Neural progenitor cell (in vitro differentiated cells): ENCODE measurements around the gene GRID1. TPM values are rescaled to one million over a fixed set of nuclear protein-coding genes. Genes with fewer than 3 reads are reported as not detected.

Experiments
- DNase-seq: peaks from one replicate; pipeline ENCODE4 v3.0.0-alpha.2; 2016; ENCODE audit warnings: low spot score
- H2AFZ ChIP-seq: fragments of 200-600 bp; sonication (generic); replicated peaks from 2 replicates; pipeline ENCODE4 v1.6.1; 2016; ENCODE audit warnings: antibody characterized with exemption
- H3F3A ChIP-seq: fragments of 200-600 bp; sonication (generic); 2 replicates; pipeline ENCODE4 v1.6.1; 2016; ENCODE audit warnings: antibody characterized with exemption, low read depth
- H3K27ac ChIP-seq: fragments of 200-600 bp; sonication (generic); 2 replicates; pipeline ENCODE4 v1.5.1; 2016; ENCODE audit warnings: mild to moderate bottlenecking
- H3K27me3 ChIP-seq: fragments of 200-600 bp; sonication (generic); 2 replicates; pipeline ENCODE4 v1.6.1; 2016; ENCODE audit warnings: mild to moderate bottlenecking, moderate library complexity
- H3K36me3 ChIP-seq: fragments of 200-600 bp; sonication (generic); 2 replicates; pipeline ENCODE4 v1.5.1; 2016
- H3K4me1 ChIP-seq: fragments of 200-600 bp; sonication (generic); 2 replicates; pipeline ENCODE4 v1.6.1; 2016; ENCODE audit warnings: mixed run types
- H3K4me2 ChIP-seq: fragments of 200-600 bp; sonication (generic); 2 replicates; pipeline ENCODE4 v1.6.1; 2016
- H3K4me3 ChIP-seq: fragments of 200-600 bp; sonication (generic); 2 replicates; pipeline ENCODE4 v1.5.1; 2016
- H3K79me2 ChIP-seq: fragments of 200-600 bp; sonication (generic); 2 replicates; pipeline ENCODE4 v1.6.1; 2016; ENCODE audit warnings: low read depth
- H3K9ac ChIP-seq: fragments of 200-600 bp; sonication (generic); 2 replicates; pipeline ENCODE4 v1.6.1; 2016
- H3K9me3 ChIP-seq: fragments of 200-600 bp; sonication (generic); 2 replicates; pipeline ENCODE4 v1.5.1; 2016; ENCODE audit warnings: low read depth
- H4K20me1 ChIP-seq: fragments of 200-600 bp; sonication (generic); 2 replicates; pipeline ENCODE4 v1.6.1; 2016; ENCODE audit warnings: low read depth
- H3K27ac Mint-ChIP-seq: 3 replicates; pipeline ENCODE4 v1.8.0; 2021; ENCODE audit warnings: mixed read lengths
- H3K27me3 Mint-ChIP-seq: 2 replicates; pipeline ENCODE4 v1.8.0; 2022; ENCODE audit warnings: low read depth, mild to moderate bottlenecking, inconsistent platforms, moderate library complexity, mixed read lengths; ENCODE audit not compliant: insufficient read depth
- H3K36me3 Mint-ChIP-seq: 3 replicates; pipeline ENCODE4 v1.8.0; 2021; ENCODE audit warnings: mixed read lengths
- H3K4me1 Mint-ChIP-seq: 3 replicates; pipeline ENCODE4 v1.8.0; 2021; ENCODE audit warnings: mixed read lengths
- H3K4me3 Mint-ChIP-seq: 3 replicates; pipeline ENCODE4 v1.8.0; 2021; ENCODE audit warnings: mild to moderate bottlenecking, moderate library complexity, mixed read lengths
- H3K9me3 Mint-ChIP-seq: 3 replicates; pipeline ENCODE4 v1.8.0; 2020; ENCODE audit warnings: mixed read lengths
- EZH2 ChIP-seq: fragments of 200-600 bp; sonication (generic); IDR thresholded peaks from 2 replicates; pipeline ENCODE4 v1.6.1; 2017; ENCODE audit warnings: antibody characterized with exemption, mild to moderate bottlenecking, moderate library complexity
- EZH2phosphoT487 ChIP-seq: fragments of 200-600 bp; sonication (generic); IDR thresholded peaks from 2 replicates; pipeline ENCODE4 v1.6.1; 2017; ENCODE audit warnings: antibody characterized with exemption
- total RNA-seq: library from RNA; depleted of rRNA; stranded (reverse); fragments of >200 nt; gene quantifications from 2 replicates; pipeline ENCODE4 v1.2.3, GENCODE V29; 2015; ENCODE audit warnings: low replicate concordance
- TF ChIP-seq, protein P1 (sequence below): fragments of 200-600 bp; sonication (generic); IDR thresholded peaks from 2 replicates; pipeline ENCODE4 v1.5.1; 2017; ENCODE audit warnings: antibody characterized with exemption, mild to moderate bottlenecking

GRID1 gene
- total RNA-seq, 1 donor from 2014 or later, result not detected

DNA sequence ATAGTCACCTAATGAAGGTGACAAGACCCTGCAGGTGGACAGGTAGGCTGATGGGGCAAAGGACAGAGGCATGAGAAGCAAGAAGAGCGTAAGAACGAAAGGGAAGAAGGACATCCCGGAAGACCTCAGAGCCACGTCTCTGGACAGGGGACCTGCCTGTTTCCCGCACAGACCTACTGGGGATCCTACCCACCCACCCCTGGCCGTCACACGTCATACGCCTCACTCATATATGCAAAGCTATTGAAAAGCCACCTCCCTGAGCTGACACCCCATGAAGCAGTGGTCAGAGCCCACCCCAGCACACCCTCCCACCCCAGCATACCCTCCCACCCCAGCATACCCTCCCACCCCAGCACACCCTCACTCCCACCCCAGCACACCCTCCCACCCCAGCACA, 140.6 kb downstream of the GRID1 start:
- DNase-seq, result no peak
- Mint-ChIP-seq H3K27me3 (peaks cover 4% of the 10 kb centered on the region), H3K27ac (no peak overlapping the region), H3K4me3 (no peak overlapping the region), H3K36me3 (no peaks in the 10 kb centered on the region), H3K9me3 (no peaks in the 10 kb centered on the region), H3K4me1 (peaks cover 7% of the 10 kb centered on the region)
- Histone ChIP-seq H3F3A (no peaks in the 10 kb centered on the region), H3K27me3 (no peaks in the 10 kb centered on the region), H3K4me2 (no peak overlapping the region), H3K9ac (no peak overlapping the region), H3K4me1 (peaks cover 5% of the 10 kb centered on the region), H3K79me2 (no peaks in the 10 kb centered on the region), H3K4me3 (no peak overlapping the region), H3K36me3 (no peaks in the 10 kb centered on the region), H3K9me3 (no peaks in the 10 kb centered on the region), H4K20me1 (no peaks in the 10 kb centered on the region), H2AFZ (no peak overlapping the region), H3K27ac (no peak overlapping the region)
- TF ChIP-seq EZH2phosphoT487, result no peak
- TF ChIP-seq, protein P1, sequence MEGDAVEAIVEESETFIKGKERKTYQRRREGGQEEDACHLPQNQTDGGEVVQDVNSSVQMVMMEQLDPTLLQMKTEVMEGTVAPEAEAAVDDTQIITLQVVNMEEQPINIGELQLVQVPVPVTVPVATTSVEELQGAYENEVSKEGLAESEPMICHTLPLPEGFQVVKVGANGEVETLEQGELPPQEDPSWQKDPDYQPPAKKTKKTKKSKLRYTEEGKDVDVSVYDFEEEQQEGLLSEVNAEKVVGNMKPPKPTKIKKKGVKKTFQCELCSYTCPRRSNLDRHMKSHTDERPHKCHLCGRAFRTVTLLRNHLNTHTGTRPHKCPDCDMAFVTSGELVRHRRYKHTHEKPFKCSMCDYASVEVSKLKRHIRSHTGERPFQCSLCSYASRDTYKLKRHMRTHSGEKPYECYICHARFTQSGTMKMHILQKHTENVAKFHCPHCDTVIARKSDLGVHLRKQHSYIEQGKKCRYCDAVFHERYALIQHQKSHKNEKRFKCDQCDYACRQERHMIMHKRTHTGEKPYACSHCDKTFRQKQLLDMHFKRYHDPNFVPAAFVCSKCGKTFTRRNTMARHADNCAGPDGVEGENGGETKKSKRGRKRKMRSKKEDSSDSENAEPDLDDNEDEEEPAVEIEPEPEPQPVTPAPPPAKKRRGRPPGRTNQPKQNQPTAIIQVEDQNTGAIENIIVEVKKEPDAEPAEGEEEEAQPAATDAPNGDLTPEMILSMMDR, result no peak
- TF ChIP-seq EZH2, result no peak

DNA sequence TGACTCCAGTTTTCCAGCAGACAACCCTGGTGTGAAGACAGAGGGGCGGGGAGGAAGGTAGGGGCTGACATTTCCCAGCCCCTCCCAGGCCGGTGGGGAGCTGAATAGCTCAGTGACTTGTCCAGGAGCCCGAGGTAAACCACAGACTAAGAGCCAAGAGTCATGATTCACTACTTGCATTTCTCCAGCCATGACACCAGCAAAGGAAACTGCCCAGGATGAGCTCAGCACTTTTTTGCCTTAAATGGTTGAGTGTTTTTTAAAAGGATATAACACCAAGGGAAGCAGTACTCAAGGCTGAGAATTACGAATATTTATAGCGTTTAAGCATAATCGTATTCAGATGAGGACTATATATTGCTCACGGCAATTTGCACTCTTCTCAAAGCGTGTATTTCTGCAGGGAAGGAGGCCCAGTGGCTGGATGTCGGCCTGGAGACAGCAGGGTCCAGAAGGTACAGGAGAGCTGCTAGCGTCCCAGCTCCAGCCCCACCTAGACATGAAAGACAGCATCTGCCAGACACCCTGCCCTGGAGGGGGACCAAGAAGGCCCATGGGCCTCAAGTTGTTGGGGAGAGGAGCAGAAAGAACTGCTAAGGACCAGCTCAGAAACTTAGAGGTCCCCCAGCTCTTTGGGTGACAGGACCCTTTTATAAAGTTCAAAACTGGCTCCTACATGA, 141.4 kb downstream of the GRID1 start:
- TF ChIP-seq EZH2phosphoT487 (no peak), EZH2 (no peak)
- TF ChIP-seq, protein P1, result no peak
- Mint-ChIP-seq H3K4me3 (no peak overlapping the region), H3K27ac (no peak overlapping the region), H3K4me1 (peaks cover 7% of the 10 kb centered on the region), H3K27me3 (peaks cover 4% of the 10 kb centered on the region), H3K9me3 (no peaks in the 10 kb centered on the region), H3K36me3 (no peaks in the 10 kb centered on the region)
- H2AFZ ChIP-seq, result no peak overlapping the region
- DNase-seq, result no peak
- H3K36me3 ChIP-seq, result no peaks in the 10 kb centered on the region
- H3K4me3 ChIP-seq, result no peak overlapping the region
- H3K27ac ChIP-seq, result no peak overlapping the region
- no peaks in the 10 kb centered on the region for H3K79me2 ChIP-seq
- peaks cover 5% of the 10 kb centered on the region for H3K4me1 ChIP-seq
- H3F3A ChIP-seq, result no peaks in the 10 kb centered on the region
- no peak overlapping the region for H3K4me2 ChIP-seq
- H3K9me3 ChIP-seq, result no peaks in the 10 kb centered on the region
- no peaks in the 10 kb centered on the region for H4K20me1 ChIP-seq
- no peaks in the 10 kb centered on the region for H3K27me3 ChIP-seq
- no peak overlapping the region for H3K9ac ChIP-seq

DNA sequence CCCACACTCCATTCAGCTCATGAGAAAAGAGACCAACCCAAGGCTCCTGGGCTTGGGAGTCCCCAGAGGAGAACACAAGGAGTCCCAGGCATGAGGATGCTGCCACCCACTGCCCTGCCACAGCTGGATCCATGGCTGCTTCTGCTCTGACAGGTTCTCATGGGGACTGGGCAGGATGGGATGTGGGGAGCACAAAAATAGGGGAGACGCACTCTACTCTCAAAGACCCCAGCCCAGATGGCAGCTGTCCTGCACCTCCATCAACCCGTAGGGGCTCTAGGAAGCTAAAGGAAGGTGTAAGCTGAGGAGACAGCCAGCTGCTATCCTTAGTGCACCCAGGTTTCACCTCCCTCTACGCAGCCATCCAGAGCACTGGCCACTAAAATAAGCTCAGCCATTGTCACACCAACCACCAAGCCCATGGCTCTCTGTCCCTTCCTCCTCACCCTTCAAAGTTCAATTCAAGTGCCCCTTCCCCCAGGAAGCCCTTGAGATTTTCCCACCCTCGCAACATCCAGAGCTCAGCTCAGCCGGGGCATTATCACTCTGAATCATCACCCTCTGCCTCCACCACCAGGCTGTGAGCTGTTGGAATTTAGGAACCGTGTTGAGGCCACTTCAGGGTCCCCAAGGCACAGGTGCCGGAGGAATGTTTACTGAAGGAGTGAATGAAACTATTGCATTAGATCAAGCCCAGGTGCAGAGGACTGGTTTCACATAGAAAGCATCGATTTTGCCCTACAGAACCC, 142.1 kb downstream of the GRID1 start:
- Histone ChIP-seq H3K79me2 (no peaks in the 10 kb centered on the region), H3K4me2 (no peak overlapping the region), H2AFZ (no peak overlapping the region), H3K4me3 (no peak overlapping the region), H3K4me1 (peaks cover 5% of the 10 kb centered on the region), H4K20me1 (no peaks in the 10 kb centered on the region), H3K27me3 (no peaks in the 10 kb centered on the region), H3K27ac (no peak overlapping the region), H3K36me3 (no peaks in the 10 kb centered on the region), H3K9ac (no peak overlapping the region), H3K9me3 (no peaks in the 10 kb centered on the region), H3F3A (no peaks in the 10 kb centered on the region)
- no peak for TF ChIP-seq EZH2phosphoT487
- no peak for TF ChIP-seq EZH2
- TF ChIP-seq, protein P1, result no peak
- Mint-ChIP-seq H3K27me3 (peaks cover 4% of the 10 kb centered on the region), H3K36me3 (no peaks in the 10 kb centered on the region), H3K4me3 (no peak overlapping the region), H3K27ac (no peak overlapping the region), H3K4me1 (peaks cover 7% of the 10 kb centered on the region), H3K9me3 (no peaks in the 10 kb centered on the region)
- DNase-seq, result no peak
